Astrocyte (in vitro differentiated cells and primary cell): ENCODE measurements around the gene TRAP1. TPM values are rescaled to one million over a fixed set of nuclear protein-coding genes. Genes with fewer than 3 reads are reported as not detected.

Source experiments
- DNase-seq: peaks from one replicate; pipeline ENCODE4 v3.0.0-alpha.2; 2010; ENCODE audit warnings: low read depth
- FAIRE-seq: peaks from 2 replicates; lab custom pipeline; 2011; peaks lifted over from hg19 to GRCh38; lab: Jason Lieb, UNC
- H2AFZ ChIP-seq: 2 replicates; pipeline ENCODE4 v1.6.0; 2012; ENCODE audit warnings: low read depth, low read length, inconsistent platforms
- H3K27ac ChIP-seq: 2 replicates; pipeline ENCODE4 v1.5.1; 2011; ENCODE audit warnings: low read depth, low read length, inconsistent platforms
- H3K27me3 ChIP-seq: 2 replicates; pipeline ENCODE4 v1.6.0; 2011; ENCODE audit warnings: low read length, inconsistent platforms; ENCODE audit not compliant: insufficient read depth
- H3K36me3 ChIP-seq: 2 replicates; pipeline ENCODE4 v1.5.1; 2011; ENCODE audit warnings: low read length, inconsistent platforms; ENCODE audit not compliant: insufficient read depth
- H3K4me1 ChIP-seq: 2 replicates; pipeline ENCODE4 v1.5.1; 2011; ENCODE audit warnings: low read length, inconsistent platforms; ENCODE audit not compliant: insufficient read depth
- H3K4me2 ChIP-seq: 2 replicates; pipeline ENCODE4 v1.6.0; 2012; ENCODE audit warnings: low read length, inconsistent platforms
- H3K4me3 ChIP-seq: 2 replicates; pipeline ENCODE4 v1.5.1; 2011; ENCODE audit warnings: low read depth, mild to moderate bottlenecking, low read length, inconsistent platforms; ENCODE audit not compliant: insufficient read depth
- H3K79me2 ChIP-seq: 2 replicates; pipeline ENCODE4 v1.6.0; 2012; ENCODE audit warnings: mild to moderate bottlenecking, low read length, inconsistent platforms; ENCODE audit not compliant: insufficient read depth
- H3K9ac ChIP-seq: 2 replicates; pipeline ENCODE4 v1.6.0; 2012; ENCODE audit warnings: mild to moderate bottlenecking, low read length, inconsistent platforms
- H3K9me3 ChIP-seq: 2 replicates; pipeline ENCODE4 v1.5.1; 2012; ENCODE audit warnings: low read depth, mild to moderate bottlenecking, low read length, inconsistent platforms; ENCODE audit not compliant: insufficient read depth
- H4K20me1 ChIP-seq: 2 replicates; pipeline ENCODE4 v1.6.0; 2012; ENCODE audit warnings: low read length, inconsistent platforms; ENCODE audit not compliant: insufficient read depth
- H3K27ac Mint-ChIP-seq: one replicate; pipeline ENCODE4 v1.8.0; 2021; ENCODE audit warnings: mild to moderate bottlenecking, mixed read lengths; ENCODE audit not compliant: unreplicated experiment
- H3K27me3 Mint-ChIP-seq: one replicate; pipeline ENCODE4 v1.8.0; 2021; ENCODE audit warnings: low read depth, mixed read lengths; ENCODE audit not compliant: unreplicated experiment
- H3K36me3 Mint-ChIP-seq: one replicate; pipeline ENCODE4 v1.8.0; 2021; ENCODE audit warnings: low read depth, mixed read lengths; ENCODE audit not compliant: unreplicated experiment
- H3K4me1 Mint-ChIP-seq: one replicate; pipeline ENCODE4 v1.8.0; 2021; ENCODE audit warnings: low read depth, mixed read lengths; ENCODE audit not compliant: unreplicated experiment
- H3K4me3 Mint-ChIP-seq: one replicate; pipeline ENCODE4 v1.8.0; 2021; ENCODE audit warnings: mild to moderate bottlenecking, moderate library complexity, mixed read lengths; ENCODE audit not compliant: unreplicated experiment
- H3K9me3 Mint-ChIP-seq: one replicate; pipeline ENCODE4 v1.8.0; 2021; ENCODE audit warnings: mild to moderate bottlenecking, mixed read lengths; ENCODE audit not compliant: unreplicated experiment
- CTCF ChIP-seq: IDR thresholded peaks from 2 replicates; pipeline ENCODE4 v1.5.1; 2011; ENCODE audit warnings: low read depth, mild to moderate bottlenecking, inconsistent platforms, low read length, moderate library complexity; ENCODE audit not compliant: insufficient read depth
- EZH2 ChIP-seq: IDR thresholded peaks from 2 replicates; pipeline ENCODE4 v1.6.1; 2012; ENCODE audit warnings: mild to moderate bottlenecking, low read length, inconsistent platforms; ENCODE audit not compliant: insufficient read depth
- total RNA-seq: library from RNA; stranded (reverse); gene quantifications from 2 replicates; pipeline ENCODE4 v1.2.1, GENCODE V29; 2021

The TRAP1 gene
- total RNA-seq, 1 donor from 2014 or later: 63.3 TPM

- H3K4me1 ChIP-seq: peaks cover 14% of the 10 kb centered on the region
- Mint-ChIP-seq H3K27ac (no peak overlapping the region), H3K9me3 (no peaks in the 10 kb centered on the region), H3K4me3 (no peak overlapping the region), H3K36me3 (peaks cover 11% of the 10 kb centered on the region), H3K27me3 (no peaks in the 10 kb centered on the region), H3K4me1 (peaks cover 12% of the 10 kb centered on the region)
- H3K36me3 ChIP-seq: no peaks in the 10 kb centered on the region
- H3K4me2 ChIP-seq: no peak overlapping the region
- no peak overlapping the region for H3K9ac ChIP-seq
- H3K9me3 ChIP-seq: no peaks in the 10 kb centered on the region
- peaks cover 30% of the 10 kb centered on the region for H4K20me1 ChIP-seq
- no peak overlapping the region for H2AFZ ChIP-seq
- peaks cover 76% of the 10 kb centered on the region for H3K79me2 ChIP-seq
- FAIRE-seq: no peak
- H3K27ac ChIP-seq: no peak overlapping the region
- no peaks in the 10 kb centered on the region for H3K27me3 ChIP-seq
- H3K4me3 ChIP-seq: no peak overlapping the region
- TF ChIP-seq CTCF (no peak), EZH2 (no peak)
- DNase-seq: no peak
Observed at GRCh38 chr16:3713587-3714242, 3.6 kb downstream of the TRAP1 start.

- no peaks in the 10 kb centered on the region for H3K27me3 Mint-ChIP-seq
- no peak overlapping the region for H3K4me2 ChIP-seq
- DNase-seq (no peak), FAIRE-seq (no peak)
- no peak for TF ChIP-seq EZH2
- H3K79me2 ChIP-seq: peaks cover 80% of the 10 kb centered on the region
- no peak overlapping the region for H3K4me3 ChIP-seq
- H3K27ac ChIP-seq: no peak overlapping the region
- peaks cover 12% of the 10 kb centered on the region for H3K4me1 ChIP-seq
- peaks cover 11% of the 10 kb centered on the region for H3K36me3 Mint-ChIP-seq
- no peaks in the 10 kb centered on the region for H3K36me3 ChIP-seq
- no peaks in the 10 kb centered on the region for H3K9me3 Mint-ChIP-seq
- H4K20me1 ChIP-seq: peaks cover 30% of the 10 kb centered on the region
- H2AFZ ChIP-seq: no peak overlapping the region
- no peak overlapping the region for H3K27ac Mint-ChIP-seq
- peaks cover 8% of the 10 kb centered on the region for H3K4me1 Mint-ChIP-seq
- no peaks in the 10 kb centered on the region for H3K9me3 ChIP-seq
- H3K27me3 ChIP-seq: no peaks in the 10 kb centered on the region
- H3K4me3 Mint-ChIP-seq: no peak overlapping the region
- H3K9ac ChIP-seq: no peak overlapping the region
Observed at GRCh38 chr16:3712861-3713372, 4.4 kb downstream of the TRAP1 start.

DNA sequence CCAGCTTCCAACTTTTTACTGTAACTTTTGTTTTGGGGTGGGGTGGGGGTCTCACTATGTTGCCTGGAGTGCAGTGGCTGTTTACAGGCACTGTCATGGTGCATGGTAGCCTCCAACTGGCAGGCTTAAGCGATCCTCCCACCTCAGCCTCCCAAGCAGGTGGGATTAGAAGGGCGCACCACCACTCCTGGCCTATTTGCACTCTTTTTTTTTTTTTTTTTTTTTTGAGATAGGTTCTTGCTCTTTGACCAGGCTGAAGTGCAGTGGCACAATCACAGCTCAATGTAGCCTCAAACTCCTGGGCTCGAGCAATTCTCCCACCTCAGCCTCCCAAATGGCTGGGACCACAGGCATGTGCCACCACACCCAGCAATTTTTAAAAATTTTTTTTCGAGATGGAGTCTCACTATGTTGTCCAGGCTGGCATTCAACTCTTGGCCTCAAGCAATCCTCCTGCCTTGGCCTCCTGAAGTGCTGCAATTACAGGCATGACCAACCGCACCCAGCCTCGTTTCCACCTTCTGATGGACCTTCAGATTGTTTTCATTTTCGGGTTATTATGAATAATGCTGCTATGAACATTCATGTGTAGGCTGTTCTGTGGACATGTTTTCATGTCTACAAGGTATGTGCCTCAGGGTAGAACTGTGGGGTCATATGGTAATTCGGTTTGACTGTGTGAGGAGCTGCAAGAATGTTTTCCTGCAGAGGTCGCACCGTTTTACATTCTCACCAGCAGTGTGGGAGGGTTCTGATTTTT, 10.9 kb downstream of the TRAP1 start:
- Mint-ChIP-seq H3K9me3 (no peaks in the 10 kb centered on the region), H3K4me3 (no peak overlapping the region), H3K4me1 (peaks cover 2% of the 10 kb centered on the region), H3K27ac (no peak overlapping the region), H3K27me3 (no peaks in the 10 kb centered on the region), H3K36me3 (peaks cover 3% of the 10 kb centered on the region)
- no peak for DNase-seq
- TF ChIP-seq CTCF (no peak), EZH2 (no peak)
- Histone ChIP-seq H3K4me1 (no peaks in the 10 kb centered on the region), H3K79me2 (peaks cover 45% of the 10 kb centered on the region), H3K4me2 (no peak overlapping the region), H4K20me1 (peaks cover 11% of the 10 kb centered on the region), H2AFZ (no peak overlapping the region), H3K9me3 (no peaks in the 10 kb centered on the region), H3K27ac (no peak overlapping the region), H3K36me3 (peaks cover 2% of the 10 kb centered on the region), H3K27me3 (no peaks in the 10 kb centered on the region), H3K4me3 (no peak overlapping the region), H3K9ac (no peak overlapping the region)
- no peak for FAIRE-seq
